ENCODE data around the gene KIF1A. TPM values are rescaled to one million over a fixed set of nuclear protein-coding genes. Genes with fewer than 3 reads are reported as not detected.

KIF1A gene
- total and polyA plus RNA-seq, 2 of the 8 experiments (the other 6 are each of a cell fraction or from before 2014, with no cell fraction given): 61.3 to 281 TPM

- H4K8ac ChIP-seq (ENCODE audit: extremely low read depth, insufficient read depth, low read length): peak overlapping the region; percentile 39; the same call in 1 of the 2 replicates
- H3K4me1 ChIP-seq (replicated peaks in 1 of 4; ENCODE audit: control insufficient read depth in 3 of 4, insufficient read depth in 4 of 4, low read length in 3 of 4): peaks cover 0 to 19% (median 15%) of the 10 kb centered on the region in 4 experiments; a peak in 6 of 7 replicates
- H3K27ac ChIP-seq (ENCODE audit: low read depth, low read length): no peak overlapping the region
- peaks cover 20% of the 10 kb centered on the region for H3K79me1 ChIP-seq (ENCODE audit: low read depth, low read length)
- no peak overlapping the region for H2AK5ac ChIP-seq (ENCODE audit: low read depth, low read length)
- no peak overlapping the region for H2BK120ac ChIP-seq (replicated peaks; ENCODE audit: low read depth, low read length)
- peaks cover 33 to 40% of the 10 kb centered on the region in 2 experiments for H4K20me1 ChIP-seq (replicated peaks in 1 of 2; ENCODE audit: control insufficient read depth in 1 of 2, insufficient read depth in 2 of 2, low read length in 2 of 2)
- H3K4me3 ChIP-seq (ENCODE audit: extremely low read depth in 1 of 4, insufficient read depth in 2 of 4, low read depth in 3 of 4, low read length in 4 of 4): no peak overlapping the region; a peak in 1 of 8 replicates
- H3K9ac ChIP-seq (replicated peaks in 1 of 4; ENCODE audit: extremely low read depth in 1 of 4, low read depth in 3 of 4, low read length in 3 of 4): no peak overlapping the region
- FAIRE-seq (no peak), DNase-seq (ENCODE audit: low read depth in 1 of 2, low spot score in 2 of 2) (no peak)
- H2BK15ac ChIP-seq (ENCODE audit: low read length): no peak overlapping the region
- H4K91ac ChIP-seq (replicated peaks; ENCODE audit: insufficient read length, low read length): no peak overlapping the region
- peak overlapping the region; percentile 17 to 73; a peak in 1 of 4 replicates for H3K4me2 ChIP-seq (ENCODE audit: insufficient read depth in 1 of 2, low read depth in 2 of 2, low read length in 2 of 2)
- POLR2A ChIA-PET (ENCODE audit: partially characterized antibody): interaction anchor here (0.5 to 4.3 kb wide), 8 partner anchors 11 to 868 kb away, joined by 3 to 52 read pairs (median 10); no protein-coding TSS in a partner anchor
- CTCF ChIA-PET (ENCODE audit: partially characterized antibody): interaction anchor here (0.6 to 1.1 kb wide), 3 partner anchors 9 to 830 kb away, joined by 3 to 4 read pairs (median 3); no protein-coding TSS in a partner anchor
- no peak overlapping the region for H2BK12ac ChIP-seq (ENCODE audit: low read depth, low read length)
- peaks cover 0 to 6% of the 10 kb centered on the region in 2 experiments; a peak in 1 of 4 replicates for H3K9me3 ChIP-seq (ENCODE audit: insufficient read depth in 2 of 2, low read depth in 1 of 2, low read length in 1 of 2)
- no peak overlapping the region for H3K23ac ChIP-seq (ENCODE audit: insufficient read length)
- H3K23me2 ChIP-seq (ENCODE audit: low read depth, low read length): peaks cover 9% of the 10 kb centered on the region; the same call in 1 of the 2 replicates
- no peak overlapping the region for H4K5ac ChIP-seq (ENCODE audit: insufficient read length, low read depth, low read length)
- no peak overlapping the region for H2BK20ac ChIP-seq (ENCODE audit: low read length)
- no peaks in the 10 kb centered on the region for H3K27me3 ChIP-seq (replicated peaks in 1 of 4; ENCODE audit: control insufficient read depth in 3 of 4, extremely low read depth in 1 of 4, insufficient read depth in 3 of 4, low read length in 3 of 4)
- no peak overlapping the region for H3K14ac ChIP-seq (ENCODE audit: insufficient read length)
- 90% methylated on average over 12 of the region's 12 CpGs; no CpG with 5 or more reads in 1 of the 2 experiments for WGBS, 2 experiments (ENCODE audit: extremely low coverage in 1 of 2, insufficient coverage in 1 of 2, insufficient read length in 1 of 2, insufficient replicate concordance in 2 of 2, low coverage in 1 of 2, low lambda C conversion rate in 2 of 2, missing lambda C conversion rate in 1 of 2)
- no peak for TF ChIP-seq CBX8 (IDR thresholded peaks at IDR 0.05; ENCODE audit: borderline replicate concordance, low read depth, low read length)
- no peak for TF ChIP-seq NRF1 (IDR thresholded peaks at IDR 0.05; ENCODE audit: low read depth, low read length)
- no peak for TF ChIP-seq BCL11A (IDR thresholded peaks at IDR 0.05; ENCODE audit: low read depth in 2 of 2, low read length in 2 of 2)
- no peak for TF ChIP-seq CREB1 (IDR thresholded peaks at IDR 0.05)
- no peak for TF ChIP-seq TBP (IDR thresholded peaks at IDR 0.05; ENCODE audit: low read depth, low read length)
- no peak for TF ChIP-seq NANOG (IDR thresholded peaks at IDR 0.05; ENCODE audit: insufficient read depth, low read depth, low read length, poor library complexity, severe bottlenecking)
- H3K56ac ChIP-seq (replicated peaks; ENCODE audit: insufficient read length, low read depth, low read length): no peak overlapping the region
- H3K79me2 ChIP-seq (ENCODE audit: control insufficient read depth in 1 of 2, insufficient read depth in 2 of 2, low read length in 2 of 2): peaks cover 44 to 69% of the 10 kb centered on the region in 2 experiments
- no peak overlapping the region for H3K18ac ChIP-seq (ENCODE audit: extremely low read depth, low read length)
- H3K36me3 ChIP-seq (ENCODE audit: control insufficient read depth in 2 of 4, insufficient read depth in 4 of 4, low read length in 3 of 4): peaks cover 9 to 22% (median 12%) of the 10 kb centered on the region in 4 experiments
- no peak overlapping the region for H2BK5ac ChIP-seq (ENCODE audit: low read depth, low read length)
- H2AFZ ChIP-seq (ENCODE audit: low read length): no peak overlapping the region
- no peak overlapping the region for H3K4ac ChIP-seq (replicated peaks; ENCODE audit: insufficient read length, low read depth, low read length)
Measured at GRCh38 chr2:240816584-240817495, 3.2 kb downstream of the KIF1A start.
